Tibial nerve (tissue), 4 donors: ENCODE data around the gene LZTS3. TPM values are rescaled to one million over a fixed set of nuclear protein-coding genes. Genes with fewer than 3 reads are reported as not detected.

Experiments
- DNase-seq, 2 donors: peaks; one replicate each; pipeline ENCODE4 v3.0.0-alpha.2; 2019; ENCODE audit warnings: low spot score in 2 of 2
- H3K27ac ChIP-seq, 4 donors: fragments of 200-600 bp; sonication (generic) in 3 of 4; one replicate each; pipeline ENCODE4 v1.5.1; 2017 to 2019; ENCODE audit warnings: mild to moderate bottlenecking in 1 of 4
- H3K27me3 ChIP-seq, 2 donors: fragments of 200-600 bp; sonication (generic) in 1 of 2; one replicate each; pipeline versions ENCODE4 v1.5.1 to v1.6.0; 2017 to 2019
- H3K36me3 ChIP-seq, 3 donors: fragments of 200-600 bp; sonication (generic); one replicate each; pipeline ENCODE4 v1.5.1; 2018 to 2019
- H3K4me1 ChIP-seq, 4 donors: fragments of 200-600 bp; sonication (generic) in 3 of 4; one replicate each; pipeline ENCODE4 v1.5.1; 2017 to 2019
- H3K4me3 ChIP-seq, 4 donors: fragments of 200-600 bp; sonication (generic) in 3 of 4; one replicate each; pipeline ENCODE4 v1.5.1; 2017 to 2019; ENCODE audit warnings: mild to moderate bottlenecking in 1 of 4, moderate library complexity in 1 of 4
- H3K9me3 ChIP-seq, 4 donors: fragments of 200-600 bp; sonication (generic) in 3 of 4; one replicate each; pipeline ENCODE4 v1.5.1; 2017 to 2019
- CTCF ChIP-seq, 5 experiments: fragments of 200-600 bp in 3 of 5; fragments of 450-650 bp in 2 of 5; sonication (generic) in 3 of 5; IDR thresholded peaks; one replicate each; pipeline ENCODE4 v1.5.1; 2016 to 2019; ENCODE audit warnings: antibody characterized with exemption in 5 of 5, mild to moderate bottlenecking in 3 of 5, moderate library complexity in 2 of 5
- EP300 ChIP-seq, 2 donors: sonication (generic); formaldehyde crosslinking; IDR thresholded peaks; one replicate each; pipeline ENCODE4 v1.6.1; 2017; ENCODE audit warnings: antibody characterized with exemption in 2 of 2, mild to moderate bottlenecking in 1 of 2
- POLR2A ChIP-seq, 2 donors: fragments of 450-650 bp; IDR thresholded peaks; one replicate each; pipeline ENCODE4 v1.6.1; 2017; ENCODE audit warnings: antibody characterized with exemption in 2 of 2, mild to moderate bottlenecking in 2 of 2, moderate library complexity in 2 of 2
- WGBS, 2 donors: methylation state at CpG; one replicate each; pipeline ENCODE4 v1.1.5; 2018; 5-methylcytosine and 5-hydroxymethylcytosine counted together
- total RNA-seq, 4 donors: library from RNA; depleted of rRNA; stranded (reverse); fragments of >200 nt; gene quantifications; one replicate each; pipeline ENCODE4 v1.1.0, GENCODE V29; 2016

The LZTS3 gene
- total RNA-seq, 4 donors from 2014 or later = 10.9 to 28.2 (median 18.6) TPM

GRCh38 chr20:3204124-3204794, 30.9 kb upstream of the LZTS3 start, which contains the start of gene DDRGK1:
Gene DDRGK1, minus strand, starts transcription at chr20:3204682. Its CDS starts 55 bp downstream, at chr20:3204627.
- peak; percentile 90 to 94 for TF ChIP-seq EP300 (IDR thresholded peaks at IDR 0.05)
- no peak for TF ChIP-seq CTCF (IDR thresholded peaks at IDR 0.05)
- peak; percentile 57 to 85 for TF ChIP-seq POLR2A (IDR thresholded peaks at IDR 0.05)
- Histone ChIP-seq H3K9me3 (no peaks in the 10 kb centered on the region), H3K27me3 (no peaks in the 10 kb centered on the region), H3K27ac (peak within 1 kb of the TSS; percentile 72 to 94 (median 87)), H3K4me3 (peak within 1 kb of the TSS; percentile 64 to 89 (median 73)), H3K4me1 (peaks cover 0 to 21% (median 9%) of the 10 kb centered on the region in 4 donors), H3K36me3 (peaks cover 0 to 38% (median 11%) of the 10 kb centered on the region in 3 donors)
- 0 to 1% methylated on average over 24 to 45 of the region's 48 CpGs for WGBS, 2 donors
- DNase-seq = peak; percentile 88 to 97

- TF ChIP-seq EP300 (IDR thresholded peaks at IDR 0.05) (no peak), CTCF (IDR thresholded peaks at IDR 0.05) (no peak), POLR2A (IDR thresholded peaks at IDR 0.05) (no peak)
- WGBS, 2 donors = 5 to 6% methylated on average over 25 to 29 of the region's 31 CpGs
- no peaks in the 10 kb centered on the region for H3K27me3 ChIP-seq
- H3K27ac ChIP-seq = peak overlapping the region; percentile 72 to 94 (median 87)
- peaks cover 0 to 46% (median 11%) of the 10 kb centered on the region in 3 donors for H3K36me3 ChIP-seq
- H3K9me3 ChIP-seq = no peaks in the 10 kb centered on the region
- peaks cover 0 to 19% (median 8%) of the 10 kb centered on the region in 4 donors for H3K4me1 ChIP-seq
- H3K4me3 ChIP-seq = peak overlapping the region; percentile 64 to 89 (median 73)
- no peak for DNase-seq
Measured at GRCh38 chr20:3203315-3204123, 30.2 kb upstream of the LZTS3 start.

GRCh38 chr20:3202965-3203314, 29.6 kb upstream of the LZTS3 start:
- peaks cover 0 to 50% (median 11%) of the 10 kb centered on the region in 3 donors for H3K36me3 ChIP-seq
- peak overlapping the region in 2 of 4 donors; percentile 83 to 94 for H3K27ac ChIP-seq
- H3K9me3 ChIP-seq = no peaks in the 10 kb centered on the region
- TF ChIP-seq POLR2A (IDR thresholded peaks at IDR 0.05) = no peak
- TF ChIP-seq CTCF (IDR thresholded peaks at IDR 0.05) = no peak
- TF ChIP-seq EP300 (IDR thresholded peaks at IDR 0.05) = no peak
- no peaks in the 10 kb centered on the region for H3K27me3 ChIP-seq
- WGBS, 2 donors = 40 to 47% methylated on average over 9 of the region's 9 CpGs
- no peak for DNase-seq
- H3K4me1 ChIP-seq = peaks cover 0 to 14% (median 6%) of the 10 kb centered on the region in 4 donors
- H3K4me3 ChIP-seq = peak overlapping the region; percentile 64 to 89 (median 73)

GRCh38 chr20:3199976-3200755, 26.8 kb upstream of the LZTS3 start:
- Histone ChIP-seq H3K27ac (no peak overlapping the region), H3K9me3 (no peaks in the 10 kb centered on the region), H3K27me3 (no peaks in the 10 kb centered on the region), H3K4me3 (no peak overlapping the region), H3K4me1 (peaks cover 0 to 14% (median 6%) of the 10 kb centered on the region in 4 donors), H3K36me3 (peaks cover 0 to 76% (median 11%) of the 10 kb centered on the region in 3 donors)
- WGBS, 2 donors = 87 to 93% methylated on average over 27 of the region's 27 CpGs
- TF ChIP-seq CTCF (IDR thresholded peaks at IDR 0.05) = no peak
- no peak for TF ChIP-seq EP300 (IDR thresholded peaks at IDR 0.05)
- TF ChIP-seq POLR2A (IDR thresholded peaks at IDR 0.05) = no peak
- DNase-seq = no peak
